Mammary epithelial cell (primary cell): ENCODE measurements around the gene P2RY6.

Experiments used
- CTCF ChIP-seq, 2 donors: IDR thresholded peaks in 1 of 2; conservative IDR thresholded peaks in 1 of 2; 2 replicates each; pipeline ENCODE4 v1.5.1; 2011 to 2012; ENCODE audit warnings: inconsistent platforms in 2 of 2, low read length in 2 of 2, mild to moderate bottlenecking in 2 of 2, control low read depth in 1 of 2, low read depth in 1 of 2; ENCODE audit not compliant: insufficient read depth in 1 of 2; ENCODE audit errors: extremely low read depth in 1 of 2
- EZH2 ChIP-seq: IDR thresholded peaks from 2 replicates; pipeline ENCODE4 v1.6.1; 2012; ENCODE audit warnings: low read length, inconsistent platforms, borderline replicate concordance

GRCh38 chr11:73236205-73236765 lies 35.9 kb upstream of the P2RY6 start:
- TF ChIP-seq CTCF (conservative IDR thresholded peaks at IDR 0.05 in 1 of 2, IDR thresholded peaks at IDR 0.05 in 1 of 2; ENCODE audit: extremely low read depth in 1 of 2, insufficient read depth in 1 of 2, low read depth in 1 of 2, low read length in 2 of 2), result no peak
- TF ChIP-seq EZH2, result no peak
